ENCODE results near the gene FOLH1.
A peak's percentile ranks its signal among the peaks of the same experiment; 100 is the strongest.
"Not testable (repeated sequence)": the region's sequence is repeated elsewhere in the genome, so short reads cannot be mapped to it uniquely, and the experiment has no call there.

DNA sequence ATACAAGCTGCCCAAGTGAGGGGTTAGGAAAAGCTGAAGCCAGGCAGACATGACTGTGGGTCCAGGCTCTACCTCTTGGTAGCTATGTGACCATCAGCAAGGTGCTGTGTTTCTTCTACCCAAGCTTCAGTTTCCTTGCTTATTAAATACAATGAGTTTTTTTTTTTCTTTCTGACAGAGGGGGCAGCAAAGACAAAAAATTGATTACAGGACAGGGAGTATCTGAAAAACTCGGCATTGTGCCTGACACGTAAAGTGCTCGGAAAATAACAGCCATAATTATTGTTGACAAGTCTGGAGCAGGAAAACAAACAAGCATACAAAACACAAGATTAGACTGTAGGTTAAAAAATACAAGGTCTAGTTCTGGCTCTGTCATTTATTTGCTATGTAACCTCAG, 23.3 kb upstream of the FOLH1 start:
- TF ChIP-seq, protein P1, sequence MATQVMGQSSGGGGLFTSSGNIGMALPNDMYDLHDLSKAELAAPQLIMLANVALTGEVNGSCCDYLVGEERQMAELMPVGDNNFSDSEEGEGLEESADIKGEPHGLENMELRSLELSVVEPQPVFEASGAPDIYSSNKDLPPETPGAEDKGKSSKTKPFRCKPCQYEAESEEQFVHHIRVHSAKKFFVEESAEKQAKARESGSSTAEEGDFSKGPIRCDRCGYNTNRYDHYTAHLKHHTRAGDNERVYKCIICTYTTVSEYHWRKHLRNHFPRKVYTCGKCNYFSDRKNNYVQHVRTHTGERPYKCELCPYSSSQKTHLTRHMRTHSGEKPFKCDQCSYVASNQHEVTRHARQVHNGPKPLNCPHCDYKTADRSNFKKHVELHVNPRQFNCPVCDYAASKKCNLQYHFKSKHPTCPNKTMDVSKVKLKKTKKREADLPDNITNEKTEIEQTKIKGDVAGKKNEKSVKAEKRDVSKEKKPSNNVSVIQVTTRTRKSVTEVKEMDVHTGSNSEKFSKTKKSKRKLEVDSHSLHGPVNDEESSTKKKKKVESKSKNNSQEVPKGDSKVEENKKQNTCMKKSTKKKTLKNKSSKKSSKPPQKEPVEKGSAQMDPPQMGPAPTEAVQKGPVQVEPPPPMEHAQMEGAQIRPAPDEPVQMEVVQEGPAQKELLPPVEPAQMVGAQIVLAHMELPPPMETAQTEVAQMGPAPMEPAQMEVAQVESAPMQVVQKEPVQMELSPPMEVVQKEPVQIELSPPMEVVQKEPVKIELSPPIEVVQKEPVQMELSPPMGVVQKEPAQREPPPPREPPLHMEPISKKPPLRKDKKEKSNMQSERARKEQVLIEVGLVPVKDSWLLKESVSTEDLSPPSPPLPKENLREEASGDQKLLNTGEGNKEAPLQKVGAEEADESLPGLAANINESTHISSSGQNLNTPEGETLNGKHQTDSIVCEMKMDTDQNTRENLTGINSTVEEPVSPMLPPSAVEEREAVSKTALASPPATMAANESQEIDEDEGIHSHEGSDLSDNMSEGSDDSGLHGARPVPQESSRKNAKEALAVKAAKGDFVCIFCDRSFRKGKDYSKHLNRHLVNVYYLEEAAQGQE (IDR thresholded peaks at IDR 0.05; ENCODE audit: insufficient read depth in 1 of 2, low read depth in 2 of 2, low read length in 1 of 2), result not testable (repeated sequence)
- peak; percentile 17; the same call in 1 of the 2 replicates for TF ChIP-seq CTCF (IDR thresholded peaks at IDR 0.05)
- not testable (repeated sequence) for TF ChIP-seq POLR2AphosphoS5 (IDR thresholded peaks at IDR 0.05; ENCODE audit: low read depth, low read length); SIN3A (IDR thresholded peaks at IDR 0.05; ENCODE audit: borderline replicate concordance, insufficient read depth, low read depth, low read length)

Measured in Panc1 (cell line).